WI38 (cell line): ENCODE results near the gene ZNF396.
A peak's percentile ranks its signal among the peaks of the same experiment; 100 is the strongest.

ENCODE experiments used
- H3K4me3 ChIP-seq: 2 replicates; pipeline ENCODE4 v1.5.1; 2011; ENCODE audit warnings: low read depth, mild to moderate bottlenecking, control low read depth, low read length
- CTCF ChIP-seq: IDR thresholded peaks from 2 replicates; pipeline ENCODE4 v1.5.1; 2012; ENCODE audit warnings: low read depth, mild to moderate bottlenecking, control low read depth, low read length

ZNF396 gene

GRCh38 chr18:35369126-35369525 is 8.0 kb downstream of the ZNF396 start:
- no peak for TF ChIP-seq CTCF
- no peak overlapping the region for H3K4me3 ChIP-seq

- TF ChIP-seq CTCF, result no peak
- no peak overlapping the region for H3K4me3 ChIP-seq
Observed at GRCh38 chr18:35368595-35368994, 8.5 kb downstream of the ZNF396 start.

- TF ChIP-seq CTCF, result no peak
- no peak overlapping the region for H3K4me3 ChIP-seq
Observed at GRCh38 chr18:35362531-35362930, 14.6 kb downstream of the ZNF396 start.

GRCh38 chr18:35361570-35362321 is 15.4 kb downstream of the ZNF396 start:
- no peak for TF ChIP-seq CTCF
- no peak overlapping the region for H3K4me3 ChIP-seq

- peak; percentile 75 for TF ChIP-seq CTCF
- peak overlapping the region; percentile 38 for H3K4me3 ChIP-seq
Observed at GRCh38 chr18:35355140-35355618, 22.0 kb downstream of the ZNF396 start.

- H3K4me3 ChIP-seq, result no peak overlapping the region
- no peak for TF ChIP-seq CTCF
Observed at GRCh38 chr18:35352778-35353177, 24.4 kb downstream of the ZNF396 start.

- no peak for TF ChIP-seq CTCF
- no peak overlapping the region for H3K4me3 ChIP-seq
Observed at GRCh38 chr18:35352283-35352682, 24.9 kb downstream of the ZNF396 start.
